ENCODE data around the gene POLA2. TPM values are rescaled to one million over a fixed set of nuclear protein-coding genes. Genes with fewer than 3 reads are reported as not detected.
"Not testable (repeated sequence)": the region's sequence is repeated elsewhere in the genome, so short reads cannot be mapped to it uniquely, and the experiment has no call there.

Gene POLA2
- polyA plus RNA-seq, 3 donors: 4.0 to 8.3 (median 5.2) TPM

- intact Hi-C loops (cut with micrococcal nuclease): loop anchor here in 1 of 2 donors (5.0 kb wide), 1 partner anchor 53 kb away; no protein-coding TSS in a partner anchor
- peak overlapping the region; percentile 52 for H3K4me2 ChIP-seq (replicated peaks; ENCODE audit: extremely low read depth, low read length, poor library complexity, severe bottlenecking)
- peaks cover 23% of the 10 kb centered on the region for H3K4me1 Mint-ChIP-seq
- no peaks in the 10 kb centered on the region for H3K9me3 Mint-ChIP-seq
- H3K4me3 Mint-ChIP-seq: peak overlapping the region; percentile 57 to 60
- H3K27me3 Mint-ChIP-seq (ENCODE audit: low read depth in 3 of 3): peaks cover 3 to 8% (median 7%) of the 10 kb centered on the region in 3 donors
- H3K4me3 ChIP-seq (replicated peaks in 1 of 3; ENCODE audit: low read depth in 2 of 3, low read length in 3 of 3): peak overlapping the region in 1 of 3 experiments; percentile 43
- H3K27me3 ChIP-seq (ENCODE audit: control insufficient read depth in 2 of 2, insufficient read depth in 2 of 2, low read length in 2 of 2): no peaks in the 10 kb centered on the region
- 0% methylated on average over 8 of the region's 13 CpGs for WGBS (ENCODE audit: insufficient coverage)
- H3K4me1 ChIP-seq (ENCODE audit: control insufficient read depth in 1 of 2, insufficient read depth in 2 of 2, low read length in 2 of 2): peaks cover 21 to 26% of the 10 kb centered on the region in 2 donors
- H3K36me3 ChIP-seq (replicated peaks in 1 of 2; ENCODE audit: control insufficient read depth in 1 of 2, insufficient read depth in 2 of 2, low read length in 2 of 2): no peaks in the 10 kb centered on the region
- peak overlapping the region; percentile 19 to 90 (median 82) for H3K27ac Mint-ChIP-seq
- peaks cover 13% of the 10 kb centered on the region for H3K79me2 ChIP-seq (ENCODE audit: insufficient read depth, low read length)
- peaks cover 6% of the 10 kb centered on the region for H4K20me1 ChIP-seq (ENCODE audit: insufficient read depth, low read length)
- H3K36me3 Mint-ChIP-seq: no peaks in the 10 kb centered on the region
- peak; percentile 79 to 92 (median 86) for DNase-seq
- peak overlapping the region; percentile 61 for H2AFZ ChIP-seq (ENCODE audit: insufficient read depth, low read depth, low read length, poor library complexity, severe bottlenecking)
- peak; percentile 84 for TF ChIP-seq CTCF (IDR thresholded peaks at IDR 0.05)
- peak overlapping the region in 1 of 2 donors; percentile 5 for H3K27ac ChIP-seq (ENCODE audit: low read depth in 1 of 2, low read length in 2 of 2)
- no peaks in the 10 kb centered on the region for H3K9me3 ChIP-seq (replicated peaks in 1 of 2; ENCODE audit: control insufficient read depth in 1 of 2, insufficient read depth in 1 of 2, low read length in 2 of 2)
- no peak overlapping the region for H3K9ac ChIP-seq (ENCODE audit: insufficient read depth, low read length, poor library complexity, severe bottlenecking)
Measured at GRCh38 chr11:65329944-65330403, 68.2 kb downstream of the POLA2 start.

GRCh38 chr11:65330544-65330943 lies 68.8 kb downstream of the POLA2 start:
- H3K4me2 ChIP-seq (replicated peaks; ENCODE audit: extremely low read depth, low read length, poor library complexity, severe bottlenecking): no peak overlapping the region
- H3K27ac ChIP-seq (ENCODE audit: low read depth in 1 of 2, low read length in 2 of 2): no peak overlapping the region
- H3K4me3 ChIP-seq (replicated peaks in 1 of 3; ENCODE audit: low read depth in 2 of 3, low read length in 3 of 3): no peak overlapping the region
- no peaks in the 10 kb centered on the region for H3K27me3 ChIP-seq (ENCODE audit: control insufficient read depth in 2 of 2, insufficient read depth in 2 of 2, low read length in 2 of 2)
- TF ChIP-seq CTCF (IDR thresholded peaks at IDR 0.05): no peak
- peaks cover 12% of the 10 kb centered on the region for H4K20me1 ChIP-seq (ENCODE audit: insufficient read depth, low read length)
- Mint-ChIP-seq H3K27ac (peak overlapping the region in 1 of 7 donors; percentile 90), H3K27me3 (ENCODE audit: low read depth in 3 of 3) (peaks cover 3 to 8% (median 7%) of the 10 kb centered on the region in 3 donors), H3K4me1 (peaks cover 28% of the 10 kb centered on the region), H3K9me3 (no peaks in the 10 kb centered on the region), H3K4me3 (no peak overlapping the region), H3K36me3 (no peaks in the 10 kb centered on the region)
- H3K9ac ChIP-seq (ENCODE audit: insufficient read depth, low read length, poor library complexity, severe bottlenecking): no peak overlapping the region
- peaks cover 24 to 32% of the 10 kb centered on the region in 2 donors for H3K4me1 ChIP-seq (ENCODE audit: control insufficient read depth in 1 of 2, insufficient read depth in 2 of 2, low read length in 2 of 2)
- WGBS (ENCODE audit: insufficient coverage): no CpG with 5 or more reads among the region's 7 CpGs
- no peaks in the 10 kb centered on the region for H3K9me3 ChIP-seq (replicated peaks in 1 of 2; ENCODE audit: control insufficient read depth in 1 of 2, insufficient read depth in 1 of 2, low read length in 2 of 2)
- H2AFZ ChIP-seq (ENCODE audit: insufficient read depth, low read depth, low read length, poor library complexity, severe bottlenecking): no peak overlapping the region
- peaks cover 19% of the 10 kb centered on the region for H3K79me2 ChIP-seq (ENCODE audit: insufficient read depth, low read length)
- DNase-seq: no peak
- intact Hi-C loops (cut with micrococcal nuclease): loop anchor here in 1 of 2 donors (5.0 kb wide), 1 partner anchor 53 kb away; no protein-coding TSS in a partner anchor
- no peaks in the 10 kb centered on the region for H3K36me3 ChIP-seq (replicated peaks in 1 of 2; ENCODE audit: control insufficient read depth in 1 of 2, insufficient read depth in 2 of 2, low read length in 2 of 2)

GRCh38 chr11:65332591-65332990 lies 70.8 kb downstream of the POLA2 start:
- H3K27ac ChIP-seq (ENCODE audit: low read depth in 1 of 2, low read length in 2 of 2); H3K9ac ChIP-seq (ENCODE audit: insufficient read depth, low read length, poor library complexity, severe bottlenecking); H2AFZ ChIP-seq (ENCODE audit: insufficient read depth, low read depth, low read length, poor library complexity, severe bottlenecking); H3K9me3 ChIP-seq (replicated peaks in 1 of 2; ENCODE audit: control insufficient read depth in 1 of 2, insufficient read depth in 1 of 2, low read length in 2 of 2); H3K4me2 ChIP-seq (replicated peaks; ENCODE audit: extremely low read depth, low read length, poor library complexity, severe bottlenecking); H3K27me3 Mint-ChIP-seq (ENCODE audit: low read depth in 3 of 3); H3K4me3 Mint-ChIP-seq; H3K27ac Mint-ChIP-seq; H3K36me3 Mint-ChIP-seq; H3K36me3 ChIP-seq (replicated peaks in 1 of 2; ENCODE audit: control insufficient read depth in 1 of 2, insufficient read depth in 2 of 2, low read length in 2 of 2); H3K27me3 ChIP-seq (ENCODE audit: control insufficient read depth in 2 of 2, insufficient read depth in 2 of 2, low read length in 2 of 2); H3K4me3 ChIP-seq (replicated peaks in 1 of 3; ENCODE audit: low read depth in 2 of 3, low read length in 3 of 3); H3K9me3 Mint-ChIP-seq; DNase-seq: not testable (repeated sequence)
- Histone ChIP-seq H3K79me2 (ENCODE audit: insufficient read depth, low read length) (peaks cover 38% of the 10 kb centered on the region), H3K4me1 (ENCODE audit: control insufficient read depth in 1 of 2, insufficient read depth in 2 of 2, low read length in 2 of 2) (peaks cover 24 to 33% of the 10 kb centered on the region in 2 donors), H4K20me1 (ENCODE audit: insufficient read depth, low read length) (peaks cover 29% of the 10 kb centered on the region)
- WGBS (ENCODE audit: insufficient coverage): 96% methylated on average over 6 of the region's 9 CpGs
- peaks cover 30% of the 10 kb centered on the region for H3K4me1 Mint-ChIP-seq
- intact Hi-C loops (cut with micrococcal nuclease): loop anchor here in 1 of 2 donors (5.0 kb wide), 1 partner anchor 55 kb away; no protein-coding TSS in a partner anchor
